SKM-1 treated with dmso at 0.1 percent for 144 hours (cell line): ENCODE results near the gene INPP4B.

Experiments used
- DNase-seq: peaks from one replicate; lab custom pipeline; 2025; ENCODE audit not compliant: unreplicated experiment; lab: John Stamatoyannopoulos, UW

The INPP4B gene

DNA sequence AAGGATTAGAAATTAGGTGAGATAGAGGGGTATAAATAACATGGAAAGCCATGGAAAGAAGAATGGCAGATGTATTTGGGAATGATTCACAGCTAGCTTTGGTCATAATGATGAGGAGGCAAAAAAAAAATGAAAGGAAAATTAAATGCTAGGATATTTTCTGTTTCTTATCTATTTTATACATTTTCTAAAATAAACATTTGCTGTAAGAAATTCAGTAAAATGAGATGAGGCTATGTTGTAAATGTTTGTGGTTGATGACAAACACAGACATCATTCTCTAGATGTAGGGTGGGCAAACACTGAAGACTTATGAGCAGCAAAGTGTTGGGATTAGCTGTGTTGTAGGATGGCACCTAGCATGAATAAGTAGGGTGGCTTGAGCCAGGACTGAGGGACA, 802.6 kb downstream of the INPP4B start:
- no peak for DNase-seq

- DNase-seq = no peak
Observed at GRCh38 chr4:142041788-142042187, 804.3 kb downstream of the INPP4B start.

DNA sequence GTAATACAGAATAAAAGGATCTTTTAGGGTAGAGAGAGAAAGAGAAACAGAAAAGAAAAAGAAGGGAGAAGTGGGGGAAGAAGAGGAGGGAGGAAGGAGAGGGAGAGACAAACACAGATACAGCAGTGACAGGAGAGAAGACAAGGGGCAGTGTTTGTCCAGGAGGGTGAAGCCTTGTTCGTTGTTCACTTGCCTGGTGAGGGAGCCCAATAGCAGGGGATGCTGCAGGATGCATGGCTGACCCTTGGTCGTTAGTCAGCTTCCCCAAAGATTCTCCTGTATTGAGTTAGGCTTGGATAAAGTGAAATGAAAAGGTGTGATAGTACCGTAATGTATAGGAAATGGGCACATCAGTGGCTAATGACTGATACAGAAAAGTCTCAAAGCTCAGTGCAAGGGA, 806.1 kb downstream of the INPP4B start:
- DNase-seq = no peak

- DNase-seq = no peak
Observed at GRCh38 chr4:142036795-142037583, 809.1 kb downstream of the INPP4B start.

DNA sequence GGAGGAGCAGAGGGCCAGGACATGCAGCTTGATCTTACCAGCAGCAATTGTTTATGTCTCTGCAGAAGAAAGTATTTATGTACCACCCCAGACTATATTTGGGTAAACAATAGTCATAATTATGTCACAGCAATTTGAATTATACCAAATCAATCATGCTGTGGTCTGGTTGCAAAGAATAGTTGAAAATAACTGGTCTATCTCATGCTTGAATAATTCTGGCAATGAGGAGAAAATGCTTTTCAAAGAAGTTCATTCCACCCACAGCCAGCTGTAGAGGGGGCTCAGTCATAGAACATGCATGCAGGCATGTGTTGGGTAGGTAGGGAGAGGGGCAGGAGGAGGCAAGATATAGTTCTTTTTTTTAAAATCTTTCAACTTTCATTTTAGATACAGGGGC, 810.5 kb downstream of the INPP4B start:
- DNase-seq = no peak

DNA sequence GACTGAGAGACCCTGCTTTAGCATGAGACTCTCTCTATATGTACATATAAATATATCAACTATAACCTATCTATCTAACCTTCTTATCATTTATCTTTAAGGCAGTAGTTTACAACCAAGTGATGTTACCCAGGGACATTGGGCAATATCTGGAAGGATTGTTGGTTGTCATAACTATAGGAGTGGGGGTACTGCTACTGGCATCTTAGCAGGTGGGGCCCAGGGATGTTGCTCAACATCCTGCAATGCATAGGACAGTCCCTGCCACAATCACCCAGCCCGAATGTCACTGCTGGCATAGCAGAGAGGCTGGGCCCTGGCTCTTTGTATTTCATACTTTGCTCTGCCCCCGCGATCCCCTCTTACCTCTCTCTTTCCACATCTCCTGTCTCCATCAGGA, 812.0 kb downstream of the INPP4B start:
- no peak for DNase-seq

GRCh38 chr4:142030010-142030409, 816.1 kb downstream of the INPP4B start:
- DNase-seq = no peak

DNA sequence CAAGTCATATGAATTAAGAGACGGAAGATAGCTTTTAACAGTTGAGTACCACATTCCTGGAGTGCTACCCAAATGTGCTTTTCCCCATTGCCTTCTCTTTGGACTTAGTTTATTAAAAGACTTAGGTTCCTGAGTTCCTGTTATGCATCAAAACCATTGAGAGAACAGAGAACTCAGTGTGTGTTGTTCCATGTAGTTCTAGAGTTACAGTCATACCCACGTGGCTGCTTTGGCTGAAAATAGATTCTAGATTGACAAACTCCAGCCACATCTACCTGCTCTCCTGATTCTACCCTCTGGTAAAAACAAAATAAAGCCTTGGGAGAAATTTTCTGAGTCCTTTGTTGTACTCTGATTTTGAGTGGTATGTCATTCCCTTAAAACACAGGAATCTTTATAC, 824.3 kb downstream of the INPP4B start:
- no peak for DNase-seq

DNA sequence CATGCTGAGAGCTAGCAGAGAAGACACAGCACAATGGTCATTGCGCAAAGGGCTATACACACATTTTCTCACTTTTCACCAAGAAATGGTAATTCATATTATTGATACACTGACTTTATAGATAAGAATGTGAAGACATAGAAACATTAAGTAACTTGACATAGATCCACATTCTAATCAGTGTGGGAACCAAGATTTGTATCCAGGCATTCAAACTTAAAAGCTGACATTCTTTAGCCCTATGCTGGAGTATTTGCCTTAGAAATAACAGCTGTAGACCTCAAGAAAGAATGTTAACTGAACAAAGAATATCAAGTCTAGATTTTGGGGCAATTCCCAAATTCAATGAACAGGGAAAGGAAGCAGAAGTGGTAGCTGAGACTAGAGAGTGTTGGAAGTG, 824.9 kb downstream of the INPP4B start:
- DNase-seq = no peak

GRCh38 chr4:142016031-142016430, 830.1 kb downstream of the INPP4B start:
- DNase-seq = no peak

DNA sequence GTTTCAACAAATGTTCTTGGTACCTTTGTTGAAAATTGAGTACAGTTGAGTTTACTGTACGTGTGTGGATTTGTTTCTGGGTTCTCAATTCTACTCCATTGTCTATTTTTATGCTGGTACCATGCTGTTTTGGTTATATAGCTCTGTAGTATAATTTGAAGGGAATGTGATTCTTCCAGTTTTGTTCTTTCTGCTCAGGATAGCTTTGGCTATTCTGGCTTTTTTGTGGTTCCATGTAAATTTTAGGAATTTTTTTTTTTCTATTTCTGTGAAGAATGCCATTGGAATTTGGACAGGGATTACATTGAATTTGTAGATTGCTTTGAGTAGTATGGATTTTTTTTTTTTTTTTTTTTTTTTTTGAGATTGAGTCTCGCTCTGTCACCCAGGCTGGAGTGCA, 836.4 kb downstream of the INPP4B start:
- DNase-seq = no peak

DNA sequence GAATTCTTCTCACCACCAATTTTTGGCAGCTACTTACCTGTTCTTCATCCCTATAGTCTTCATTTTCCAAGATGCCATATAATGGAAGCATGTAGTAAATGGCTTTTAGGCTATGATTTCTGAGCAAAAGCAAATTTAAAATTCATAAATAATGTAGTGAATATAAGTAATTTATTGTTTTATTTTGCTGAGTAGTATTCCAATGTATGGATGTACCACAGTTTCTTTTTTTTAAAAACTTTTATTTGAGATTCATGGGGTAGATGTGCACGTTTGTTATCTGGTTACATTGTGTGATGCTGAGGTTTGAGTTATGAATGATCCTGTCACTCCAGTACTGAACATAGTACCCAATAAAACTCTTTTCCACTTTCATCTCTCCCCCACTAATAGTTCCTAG, 840.6 kb downstream of the INPP4B start:
- DNase-seq = no peak

- no peak for DNase-seq
Observed at GRCh38 chr4:141999446-142000143, 846.5 kb downstream of the INPP4B start.

DNA sequence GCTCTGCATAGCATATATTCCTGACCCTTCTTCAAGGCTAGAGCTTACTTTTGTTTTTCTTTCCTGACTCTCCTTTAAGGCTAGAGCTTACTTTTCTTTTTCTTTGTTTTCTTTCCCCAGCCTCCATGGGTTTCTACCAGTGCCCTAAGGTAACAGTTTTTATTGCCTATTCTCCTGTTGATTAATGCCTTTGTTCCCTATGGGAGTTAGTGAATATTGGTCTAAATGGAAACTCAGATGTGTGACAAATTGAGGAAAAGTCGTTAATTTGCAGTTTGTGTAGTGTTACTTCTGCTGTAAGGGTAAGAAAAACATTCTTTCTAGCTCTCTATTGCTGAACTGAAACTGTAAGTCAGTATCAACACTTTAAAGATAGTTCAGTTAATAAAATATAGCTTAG, 851.0 kb downstream of the INPP4B start:
- DNase-seq = no peak

- DNase-seq = no peak
Observed at GRCh38 chr4:141977433-141977832, 868.7 kb downstream of the INPP4B start.
